IMR-90 (cell line): ENCODE results near the gene NKD1. TPM values are rescaled to one million over a fixed set of nuclear protein-coding genes. Genes with fewer than 3 reads are reported as not detected.

Experiments
- ATAC-seq: fragments of 200-7000 bp; cut with Tn5 transposase; 2 replicates; pipeline ENCODE4 v1.9.1; 2020; ENCODE audit warnings: low read depth, mild to moderate bottlenecking, moderate library complexity
- BruUV-seq: library from RNA; stranded (reverse); fragments of 400-500 nt; replicated peaks from 2 replicates; lab custom pipeline; 2021; lab: Mats Ljungman, UMichigan
- CTCF ChIA-PET: fragments of 300-600 bp; formaldehyde crosslinking; extraction: SDS; loops from one replicate; lab custom pipeline; 2021; ENCODE audit warnings: antibody characterized with exemption; lab: Yijun Ruan, JAX
- POLR2A ChIA-PET: fragments of 300-600 bp; sonication (Branson Sonifier 250); formaldehyde crosslinking; loops from one replicate; lab custom pipeline; 2022; ENCODE audit warnings: antibody characterized with exemption; ENCODE audit not compliant: unreplicated experiment; lab: Charles Lee
- DNase-seq: peaks from one replicate; pipeline ENCODE4 v3.0.0; 2013
- H2AFZ ChIP-seq: replicated peaks from 2 replicates; pipeline ENCODE3; 2013; ENCODE audit warnings: low read length, mild to moderate bottlenecking; ENCODE audit not compliant: poor library complexity
- H2AK5ac ChIP-seq: 2 replicates; pipeline ENCODE4 v1.6.1; 2013; ENCODE audit warnings: low read depth, low read length, inconsistent platforms
- H2AK9ac ChIP-seq: replicated peaks from 2 replicates; pipeline ENCODE3; 2013; ENCODE audit warnings: mild to moderate bottlenecking, low read depth, low read length, moderate library complexity; ENCODE audit not compliant: poor library complexity
- H2BK120ac ChIP-seq: 2 replicates; pipeline ENCODE4 v1.6.1; 2013; ENCODE audit warnings: low read depth, low read length, inconsistent platforms
- H2BK15ac ChIP-seq: 3 replicates; pipeline ENCODE4 v1.6.1; 2013; ENCODE audit warnings: low read depth, low read length, inconsistent platforms
- H2BK20ac ChIP-seq: 2 replicates; pipeline ENCODE4 v1.6.1; 2013; ENCODE audit warnings: low read depth, mild to moderate bottlenecking, inconsistent platforms, low read length, moderate library complexity
- H2BK5ac ChIP-seq: 2 replicates; pipeline ENCODE4 v1.6.1; 2013; ENCODE audit warnings: mild to moderate bottlenecking, low read depth, low read length, inconsistent platforms; ENCODE audit not compliant: poor library complexity, severe bottlenecking
- H3K14ac ChIP-seq: replicated peaks from 2 replicates; pipeline ENCODE4 v1.6.1; 2013; ENCODE audit warnings: low read depth, low read length, inconsistent platforms
- H3K18ac ChIP-seq: 2 replicates; pipeline ENCODE4 v1.6.1; 2013; ENCODE audit warnings: low read depth, low read length, control low read depth
- H3K23ac ChIP-seq: 2 replicates; pipeline ENCODE4 v1.6.1; 2013; ENCODE audit warnings: low read depth, low read length, inconsistent platforms
- H3K27ac ChIP-seq: 2 replicates; pipeline ENCODE4 v1.5.1; 2013; ENCODE audit warnings: mild to moderate bottlenecking, control low read depth, low read length; ENCODE audit not compliant: insufficient read depth
- H3K27me3 ChIP-seq: 2 replicates; pipeline ENCODE4 v1.6.1; 2013; ENCODE audit warnings: low read length; ENCODE audit not compliant: control insufficient read depth, insufficient read depth
- H3K36me3 ChIP-seq: 2 replicates; pipeline ENCODE4 v1.6.1; 2013; ENCODE audit warnings: low read length, mixed read lengths; ENCODE audit not compliant: control insufficient read depth, insufficient read depth
- H3K4ac ChIP-seq: 2 replicates; pipeline ENCODE4 v1.6.1; 2013; ENCODE audit warnings: low read depth, low read length, inconsistent platforms
- H3K4me1 ChIP-seq: 2 replicates; pipeline ENCODE4 v1.6.1; 2013; ENCODE audit warnings: low read length, mixed read lengths; ENCODE audit not compliant: control insufficient read depth, insufficient read depth
- H3K4me2 ChIP-seq: 2 replicates; pipeline ENCODE4 v1.6.1; 2013; ENCODE audit warnings: low read depth, mild to moderate bottlenecking, control low read depth, low read length, moderate library complexity
- H3K4me3 ChIP-seq: 2 replicates; pipeline ENCODE4 v1.5.1; 2013; ENCODE audit warnings: low read depth, mild to moderate bottlenecking, control low read depth, low read length, moderate library complexity; ENCODE audit not compliant: insufficient read depth
- H3K56ac ChIP-seq: 2 replicates; pipeline ENCODE4 v1.6.1; 2013; ENCODE audit warnings: low read length, inconsistent platforms; ENCODE audit not compliant: insufficient read depth; ENCODE audit errors: extremely low read depth
- H3K79me1 ChIP-seq, 2 experiments: 2 replicates each; pipeline ENCODE4 v1.6.1; 2013; ENCODE audit warnings: low read length in 2 of 2, inconsistent platforms in 1 of 2, low read depth in 1 of 2
- H3K9ac ChIP-seq: 2 replicates; pipeline ENCODE4 v1.6.1; 2013; ENCODE audit warnings: low read depth, low read length, control low read depth
- H3K9me1 ChIP-seq: 2 replicates; pipeline ENCODE4 v1.6.1; 2013; ENCODE audit warnings: low read length, inconsistent platforms; ENCODE audit not compliant: insufficient read depth
- H3K9me3 ChIP-seq: 2 replicates; pipeline ENCODE4 v1.6.1; 2013; ENCODE audit warnings: low read length; ENCODE audit not compliant: control insufficient read depth, insufficient read depth
- H4K20me1 ChIP-seq: 2 replicates; pipeline ENCODE4 v1.6.1; 2013; ENCODE audit warnings: low read length, inconsistent platforms; ENCODE audit not compliant: insufficient read depth
- H4K5ac ChIP-seq: 2 replicates; pipeline ENCODE4 v1.6.1; 2013; ENCODE audit warnings: mild to moderate bottlenecking, low read depth, low read length, control low read depth
- H4K8ac ChIP-seq, 2 experiments: 2 replicates each; pipeline ENCODE4 v1.6.1; 2013; ENCODE audit warnings: low read depth in 2 of 2, low read length in 2 of 2, control low read depth in 1 of 2, inconsistent platforms in 1 of 2
- H4K91ac ChIP-seq: 2 replicates; pipeline ENCODE4 v1.6.1; 2013; ENCODE audit warnings: low read depth, low read length, inconsistent platforms; ENCODE audit not compliant: insufficient read depth
- CHD1 ChIP-seq: IDR thresholded peaks from 2 replicates; pipeline ENCODE4 v1.6.1; 2012; ENCODE audit warnings: low read depth, low read length, improper control_type of control experiment
- CTCF ChIP-seq: conservative IDR thresholded peaks from 2 replicates; pipeline ENCODE4 v1.5.1; 2012; ENCODE audit warnings: mild to moderate bottlenecking, low read depth, low read length, improper control_type of control experiment
- FOS ChIP-seq: fragments of 150-350 bp; IDR thresholded peaks from 2 replicates; pipeline ENCODE4 v1.6.1; 2016; ENCODE audit warnings: low read depth, low read length
- MAFK ChIP-seq: IDR thresholded peaks from 2 replicates; pipeline ENCODE4 v1.6.1; 2012; ENCODE audit warnings: low read depth, low read length, improper control_type of control experiment
- POLR2A ChIP-seq: IDR thresholded peaks from 2 replicates; pipeline ENCODE4 v1.6.1; 2012; ENCODE audit warnings: mild to moderate bottlenecking, low read depth, low read length
- RAD21 ChIP-seq: IDR thresholded peaks from 2 replicates; pipeline ENCODE4 v1.6.1; 2012; ENCODE audit warnings: low read length, improper control_type of control experiment
- RCOR1 ChIP-seq: IDR thresholded peaks from 2 replicates; pipeline ENCODE4 v1.6.1; 2012; ENCODE audit warnings: mild to moderate bottlenecking, low read length, improper control_type of control experiment; ENCODE audit not compliant: insufficient replicate concordance
- RFX5 ChIP-seq: IDR thresholded peaks from 2 replicates; pipeline ENCODE4 v1.8.0; 2012; ENCODE audit warnings: low read depth, mild to moderate bottlenecking, low read length, moderate library complexity
- SMC3 ChIP-seq: fragments of 150-350 bp; IDR thresholded peaks from 2 replicates; pipeline ENCODE4 v1.6.1; 2016; ENCODE audit warnings: low read depth, mild to moderate bottlenecking, antibody characterized with exemption, low read length, moderate library complexity
- USF2 ChIP-seq: fragments of 150-350 bp; IDR thresholded peaks from 2 replicates; pipeline ENCODE4 v1.6.1; 2017; ENCODE audit warnings: mild to moderate bottlenecking, antibody characterized with exemption, low read length, low read depth
- WGBS, 2 experiments: methylation state at CpG; one replicate each; pipeline versions ENCODE4 v1.1.5 to v1.1.7; 2013; ENCODE audit warnings: missing lambda C conversion rate in 2 of 2; ENCODE audit not compliant: insufficient read length in 1 of 2; ENCODE audit errors: extremely low coverage in 2 of 2; 5-methylcytosine and 5-hydroxymethylcytosine counted together
- dilution Hi-C: fragments of 300-500 bp; cut with HindIII; formaldehyde crosslinking; loops from one replicate; pipeline ENCODE4 v1.14.3; 2018; ENCODE audit warnings: low sequenced_read_pairs; ENCODE audit not compliant: unreplicated experiment
- in situ Hi-C: fragments of 300-500 bp; cut with MboI; formaldehyde crosslinking; loops from 3 replicates; pipeline ENCODE4 v1.14.3; 2019; ENCODE audit warnings: low sequenced_read_pairs, inconsistent platforms, mixed read lengths
- intact Hi-C: fragments of 100-400 bp; cut with micrococcal nuclease; formaldehyde crosslinking; loops from 2 replicates; pipeline ENCODE4 v1.10.0; 2022
- polyA plus RNA-seq, 3 experiments: library from polyadenylated mRNA; depleted of rRNA; stranded (reverse); fragments of >200 nt; gene quantifications; 2 replicates each; pipeline ENCODE4 v1.2.3, GENCODE V29; 2012; ENCODE audit warnings: low replicate concordance in 1 of 3
- total RNA-seq: library from RNA; depleted of rRNA; stranded (reverse); fragments of >200 nt; gene quantifications from 2 replicates; pipeline ENCODE4 v1.2.3, GENCODE V29; 2012
- TF ChIP-seq, protein P1 (sequence below): fragments of 150-350 bp; IDR thresholded peaks from 2 replicates; pipeline ENCODE4 v1.6.1; 2016; ENCODE audit warnings: low read depth, mild to moderate bottlenecking, low read length, moderate library complexity, borderline replicate concordance

NKD1 gene
- total and polyA plus RNA-seq, 2 of the 4 experiments (the other 2 are of a cell fraction), result not detected

DNA sequence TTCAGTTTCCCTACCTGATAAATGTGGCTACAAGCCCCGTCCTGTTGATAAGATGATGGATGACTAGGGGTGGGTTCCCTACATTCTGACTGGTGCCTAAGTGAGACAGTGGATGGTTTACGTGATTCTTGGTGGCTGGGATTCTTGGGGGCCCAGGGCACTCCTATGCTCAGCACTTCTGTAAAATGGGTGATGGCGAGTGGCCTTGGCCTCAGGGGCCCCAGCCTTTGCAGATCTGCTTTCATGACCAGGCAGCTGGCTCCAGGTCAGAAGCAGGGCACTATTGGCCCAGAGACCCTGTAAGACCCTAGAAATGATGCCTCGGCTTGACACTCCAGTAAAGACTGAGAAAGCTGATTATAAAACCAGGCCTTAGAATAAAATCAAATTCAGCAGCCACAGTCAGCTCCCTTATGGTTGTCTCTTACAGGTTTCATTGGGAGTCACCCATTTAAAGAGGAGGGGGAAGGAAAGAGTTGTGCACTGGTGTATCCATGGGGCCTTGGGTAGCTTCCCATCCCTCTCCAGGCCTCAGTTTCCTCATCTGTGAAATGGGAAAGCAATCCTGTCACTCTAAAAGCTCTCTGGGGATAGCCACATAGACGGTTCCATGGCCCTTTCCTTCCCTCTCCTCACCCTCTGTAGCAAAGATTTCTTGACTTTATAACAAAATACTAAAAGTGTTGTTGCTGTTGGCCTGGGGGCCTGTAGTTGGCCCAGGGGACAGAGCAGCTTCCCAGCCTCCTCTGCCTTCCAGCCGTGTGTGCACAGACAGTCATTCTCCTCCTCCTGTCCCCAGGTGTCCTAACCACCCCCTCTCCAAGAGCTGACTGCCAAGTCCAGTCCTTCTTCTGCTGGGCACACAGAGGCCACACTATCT, 131.7 kb downstream of the NKD1 start (continued):
- TF ChIP-seq, protein P1, sequence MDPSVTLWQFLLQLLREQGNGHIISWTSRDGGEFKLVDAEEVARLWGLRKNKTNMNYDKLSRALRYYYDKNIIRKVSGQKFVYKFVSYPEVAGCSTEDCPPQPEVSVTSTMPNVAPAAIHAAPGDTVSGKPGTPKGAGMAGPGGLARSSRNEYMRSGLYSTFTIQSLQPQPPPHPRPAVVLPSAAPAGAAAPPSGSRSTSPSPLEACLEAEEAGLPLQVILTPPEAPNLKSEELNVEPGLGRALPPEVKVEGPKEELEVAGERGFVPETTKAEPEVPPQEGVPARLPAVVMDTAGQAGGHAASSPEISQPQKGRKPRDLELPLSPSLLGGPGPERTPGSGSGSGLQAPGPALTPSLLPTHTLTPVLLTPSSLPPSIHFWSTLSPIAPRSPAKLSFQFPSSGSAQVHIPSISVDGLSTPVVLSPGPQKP, result no peak
- TF ChIP-seq POLR2A, result no peak

GRCh38 chr16:50680556-50680893, 132.3 kb downstream of the NKD1 start:
- no CpG with 5 or more reads among the region's 3 CpGs for WGBS, 2 experiments
- no peak overlapping the region for H4K8ac ChIP-seq
- H2BK15ac ChIP-seq, result no peak overlapping the region
- intact Hi-C loops, result no loop called here
- H2BK120ac ChIP-seq, result no peak overlapping the region
- no peak overlapping the region for H2AK9ac ChIP-seq
- in situ Hi-C loops, result loop anchor here (10.0 kb wide), 1 partner anchor 124 kb away; no protein-coding TSS in a partner anchor
- no peak overlapping the region for H3K4me2 ChIP-seq
- POLR2A ChIA-PET, result no interaction called here
- BruUV-seq, result no TSS peak
- no peak overlapping the region for H2BK20ac ChIP-seq
- no peaks in the 10 kb centered on the region for H3K9me1 ChIP-seq
- no peak overlapping the region for H2BK5ac ChIP-seq
- no peak overlapping the region for H4K91ac ChIP-seq
- no peak overlapping the region for H4K5ac ChIP-seq
- no peak overlapping the region for H2AFZ ChIP-seq
- no peak overlapping the region for H3K27ac ChIP-seq
- H3K4ac ChIP-seq, result no peak overlapping the region
- H3K14ac ChIP-seq, result no peak overlapping the region
- H3K4me1 ChIP-seq, result no peaks in the 10 kb centered on the region
- no peak overlapping the region for H3K18ac ChIP-seq
- DNase-seq, result no peak
- no peak for ATAC-seq
- no peaks in the 10 kb centered on the region for H3K79me1 ChIP-seq
- no peaks in the 10 kb centered on the region for H3K36me3 ChIP-seq
- no peak overlapping the region for H2AK5ac ChIP-seq
- no peaks in the 10 kb centered on the region for H3K9me3 ChIP-seq
- dilution Hi-C loops, result no loop called here
- peaks cover 5% of the 10 kb centered on the region for H3K27me3 ChIP-seq
- no peak overlapping the region for H3K23ac ChIP-seq
- no peak overlapping the region for H3K4me3 ChIP-seq
- no peaks in the 10 kb centered on the region for H4K20me1 ChIP-seq
- CTCF ChIA-PET, result no interaction called here
- no peak overlapping the region for H3K9ac ChIP-seq
- H3K56ac ChIP-seq, result no peak overlapping the region
- TF ChIP-seq RFX5 (no peak), USF2 (no peak), SMC3 (no peak), POLR2A (no peak), CHD1 (no peak), MAFK (no peak), RAD21 (no peak), FOS (no peak), RCOR1 (no peak), CTCF (no peak)
